HG02642 (cell line): ENCODE measurements around the gene EIF2B5.
"Not testable (repeated sequence)": the region's sequence is repeated elsewhere in the genome, so short reads cannot be mapped to it uniquely, and the experiment has no call there.

Experiments
- ATAC-seq: cut with Tn5 transposase; IDR thresholded peaks from one replicate; pipeline ENCODE4 v1.9.1; 2021; ENCODE audit warnings: mild to moderate bottlenecking; ENCODE audit not compliant: unreplicated experiment, poor library complexity

EIF2B5 gene

GRCh38 chr3:184135149-184135910 is at the start of gene EIF2B5:
Gene EIF2B5 (plus strand): TSS chr3:184135358. CDS start chr3:184135386, 28 bp downstream.
- ATAC-seq: peak; percentile 90

- ATAC-seq: no peak
Measured at GRCh38 chr3:184085389-184085852, 49.7 kb upstream of the EIF2B5 start.

- ATAC-seq: no peak
Measured at GRCh38 chr3:184092199-184092598, 43.0 kb upstream of the EIF2B5 start.

GRCh38 chr3:184096811-184097383 is 38.3 kb upstream of the EIF2B5 start, which contains the start of gene HTR3E:
Gene HTR3E (plus strand): TSS chr3:184097064. CDS start chr3:184097530, 466 bp downstream.
- ATAC-seq: no peak

GRCh38 chr3:184097556-184097955 is 37.6 kb upstream of the EIF2B5 start:
- no peak for ATAC-seq

GRCh38 chr3:184099806-184100686 is 35.1 kb upstream of the EIF2B5 start:
- no peak for ATAC-seq

- ATAC-seq: no peak
Measured at GRCh38 chr3:184110316-184110725, 24.8 kb upstream of the EIF2B5 start.

GRCh38 chr3:184116017-184116416 is 19.1 kb upstream of the EIF2B5 start:
- ATAC-seq: no peak

- no peak for ATAC-seq
Measured at GRCh38 chr3:184117636-184118035, 17.5 kb upstream of the EIF2B5 start.

GRCh38 chr3:184121031-184121430 is 14.1 kb upstream of the EIF2B5 start:
- ATAC-seq: not testable (repeated sequence)

- ATAC-seq: no peak
Measured at GRCh38 chr3:184126006-184126405, 9.2 kb upstream of the EIF2B5 start.

- no peak for ATAC-seq
Measured at GRCh38 chr3:184129012-184129411, 6.1 kb upstream of the EIF2B5 start.

GRCh38 chr3:184132945-184133344 is 2.2 kb upstream of the EIF2B5 start:
- no peak for ATAC-seq

GRCh38 chr3:184133840-184134745 is 1.1 kb upstream of the EIF2B5 start:
- peak; percentile 30 for ATAC-seq

- peak; percentile 13 for ATAC-seq
Measured at GRCh38 chr3:184134746-184135148, 411 bp upstream of the EIF2B5 start.

GRCh38 chr3:184135911-184136260 is 728 bp downstream of the EIF2B5 start:
- ATAC-seq: no peak

- no peak for ATAC-seq
Measured at GRCh38 chr3:184140436-184140835, 5.3 kb downstream of the EIF2B5 start.

- no peak for ATAC-seq
Measured at GRCh38 chr3:184142199-184142598, 7.0 kb downstream of the EIF2B5 start.

GRCh38 chr3:184143327-184143726 is 8.2 kb downstream of the EIF2B5 start:
- no peak for ATAC-seq

- no peak for ATAC-seq
Measured at GRCh38 chr3:184144505-184144904, 9.3 kb downstream of the EIF2B5 start.
